DND-41 (cell line): Measurements from ENCODE around the gene AVP.

Experiments used
- EZH2 ChIP-seq: IDR thresholded peaks from 3 replicates; pipeline ENCODE4 v1.6.1; 2012; ENCODE audit warnings: borderline replicate concordance, low read depth, mild to moderate bottlenecking, moderate library complexity, low read length, inconsistent platforms; ENCODE audit not compliant: severe bottlenecking
- TF ChIP-seq, protein P1 (sequence below): IDR thresholded peaks from 2 replicates; pipeline ENCODE4 v1.5.1; 2012; ENCODE audit warnings: borderline replicate concordance, low read length, moderate library complexity, mild to moderate bottlenecking; ENCODE audit not compliant: poor library complexity, severe bottlenecking; ENCODE audit errors: extremely low read depth

DNA sequence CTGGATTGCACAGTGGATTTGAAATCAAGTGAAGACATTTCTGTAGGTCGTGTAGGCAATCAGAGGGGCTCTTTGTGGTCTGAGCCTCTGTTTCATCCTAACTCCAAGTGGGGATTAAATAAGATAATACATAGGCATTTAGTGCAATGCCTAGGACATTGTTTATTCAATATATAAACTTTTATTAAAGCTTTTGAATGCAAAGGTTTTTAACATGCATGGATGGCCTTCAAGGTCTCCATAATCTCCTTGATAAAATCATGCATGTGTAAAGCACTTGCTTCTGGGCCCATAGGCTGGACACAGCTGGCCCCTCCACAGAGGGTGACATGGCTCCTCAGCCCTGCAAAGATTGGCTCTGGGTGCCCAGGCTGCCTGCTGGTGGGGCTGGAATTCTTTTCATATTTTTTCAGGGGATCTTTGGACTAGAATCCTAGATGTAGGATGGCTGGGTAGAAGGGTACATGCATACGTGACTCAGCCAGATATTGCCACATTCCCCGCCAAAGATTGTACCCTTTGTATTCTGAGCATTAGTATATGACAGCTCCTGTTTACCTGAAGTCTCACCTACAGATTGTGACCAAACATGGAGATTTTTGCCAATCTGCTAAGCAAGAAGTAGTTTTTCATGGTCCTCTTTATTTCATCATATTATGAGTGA, 19.0 kb upstream of the AVP start:
- TF ChIP-seq, protein P1, sequence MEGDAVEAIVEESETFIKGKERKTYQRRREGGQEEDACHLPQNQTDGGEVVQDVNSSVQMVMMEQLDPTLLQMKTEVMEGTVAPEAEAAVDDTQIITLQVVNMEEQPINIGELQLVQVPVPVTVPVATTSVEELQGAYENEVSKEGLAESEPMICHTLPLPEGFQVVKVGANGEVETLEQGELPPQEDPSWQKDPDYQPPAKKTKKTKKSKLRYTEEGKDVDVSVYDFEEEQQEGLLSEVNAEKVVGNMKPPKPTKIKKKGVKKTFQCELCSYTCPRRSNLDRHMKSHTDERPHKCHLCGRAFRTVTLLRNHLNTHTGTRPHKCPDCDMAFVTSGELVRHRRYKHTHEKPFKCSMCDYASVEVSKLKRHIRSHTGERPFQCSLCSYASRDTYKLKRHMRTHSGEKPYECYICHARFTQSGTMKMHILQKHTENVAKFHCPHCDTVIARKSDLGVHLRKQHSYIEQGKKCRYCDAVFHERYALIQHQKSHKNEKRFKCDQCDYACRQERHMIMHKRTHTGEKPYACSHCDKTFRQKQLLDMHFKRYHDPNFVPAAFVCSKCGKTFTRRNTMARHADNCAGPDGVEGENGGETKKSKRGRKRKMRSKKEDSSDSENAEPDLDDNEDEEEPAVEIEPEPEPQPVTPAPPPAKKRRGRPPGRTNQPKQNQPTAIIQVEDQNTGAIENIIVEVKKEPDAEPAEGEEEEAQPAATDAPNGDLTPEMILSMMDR, result no peak
- no peak for TF ChIP-seq EZH2
